ENCODE results near the gene TERB1. TPM values are rescaled to one million over a fixed set of nuclear protein-coding genes. Genes with fewer than 3 reads are reported as not detected.

TERB1 gene
- total RNA-seq, 1 donor from 2014 or later, result not detected

GRCh38 chr16:66717776-66718175 is 83.6 kb downstream of the TERB1 start:
- Mint-ChIP-seq H3K36me3 (ENCODE audit: insufficient read depth) (peaks cover 10% of the 10 kb centered on the region), H3K4me3 (ENCODE audit: low read depth) (no peak overlapping the region), H3K27me3 (no peaks in the 10 kb centered on the region), H3K4me1 (ENCODE audit: low read depth) (peaks cover 4% of the 10 kb centered on the region), H3K9me3 (ENCODE audit: low read depth) (no peaks in the 10 kb centered on the region), H3K27ac (no peak overlapping the region)
- DNase-seq (ENCODE audit: low spot score, unreplicated experiment), result no peak
- no peak for TF ChIP-seq CTCF (IDR thresholded peaks at IDR 0.05; ENCODE audit: unreplicated experiment)

GRCh38 chr16:66717112-66717675 is 84.2 kb downstream of the TERB1 start:
- TF ChIP-seq CTCF (IDR thresholded peaks at IDR 0.05; ENCODE audit: unreplicated experiment), result peak; percentile 54
- Mint-ChIP-seq H3K36me3 (ENCODE audit: insufficient read depth) (peaks cover 10% of the 10 kb centered on the region), H3K27ac (no peak overlapping the region), H3K27me3 (no peaks in the 10 kb centered on the region), H3K9me3 (ENCODE audit: low read depth) (peaks cover 5% of the 10 kb centered on the region), H3K4me1 (ENCODE audit: low read depth) (peaks cover 4% of the 10 kb centered on the region), H3K4me3 (ENCODE audit: low read depth) (no peak overlapping the region)
- DNase-seq (ENCODE audit: low spot score, unreplicated experiment), result no peak

- Mint-ChIP-seq H3K27me3 (no peaks in the 10 kb centered on the region), H3K9me3 (ENCODE audit: low read depth) (peaks cover 5% of the 10 kb centered on the region), H3K36me3 (ENCODE audit: insufficient read depth) (peaks cover 4% of the 10 kb centered on the region), H3K4me1 (ENCODE audit: low read depth) (peaks cover 4% of the 10 kb centered on the region), H3K4me3 (ENCODE audit: low read depth) (no peak overlapping the region), H3K27ac (peak overlapping the region; percentile 76)
- no peak for DNase-seq (ENCODE audit: low spot score, unreplicated experiment)
- no peak for TF ChIP-seq CTCF (IDR thresholded peaks at IDR 0.05; ENCODE audit: unreplicated experiment)
Observed at GRCh38 chr16:66714654-66715307, 86.6 kb downstream of the TERB1 start.

- no peak for TF ChIP-seq CTCF (IDR thresholded peaks at IDR 0.05; ENCODE audit: unreplicated experiment)
- H3K4me3 Mint-ChIP-seq (ENCODE audit: low read depth), result no peak overlapping the region
- H3K27ac Mint-ChIP-seq, result no peak overlapping the region
- DNase-seq (ENCODE audit: low spot score, unreplicated experiment), result no peak
- H3K4me1 Mint-ChIP-seq (ENCODE audit: low read depth), result peaks cover 4% of the 10 kb centered on the region
- peaks cover 5% of the 10 kb centered on the region for H3K9me3 Mint-ChIP-seq (ENCODE audit: low read depth)
- peaks cover 3% of the 10 kb centered on the region for H3K36me3 Mint-ChIP-seq (ENCODE audit: insufficient read depth)
- no peaks in the 10 kb centered on the region for H3K27me3 Mint-ChIP-seq
Observed at GRCh38 chr16:66714062-66714461, 87.3 kb downstream of the TERB1 start.

GRCh38 chr16:66713076-66713475 is 88.3 kb downstream of the TERB1 start:
- H3K9me3 Mint-ChIP-seq (ENCODE audit: low read depth), result peaks cover 5% of the 10 kb centered on the region
- DNase-seq (ENCODE audit: low spot score, unreplicated experiment), result no peak
- no peak overlapping the region for H3K27ac Mint-ChIP-seq
- TF ChIP-seq CTCF (IDR thresholded peaks at IDR 0.05; ENCODE audit: unreplicated experiment), result no peak
- peaks cover 3% of the 10 kb centered on the region for H3K36me3 Mint-ChIP-seq (ENCODE audit: insufficient read depth)
- H3K4me1 Mint-ChIP-seq (ENCODE audit: low read depth), result peaks cover 4% of the 10 kb centered on the region
- H3K4me3 Mint-ChIP-seq (ENCODE audit: low read depth), result no peak overlapping the region
- peaks cover 4% of the 10 kb centered on the region for H3K27me3 Mint-ChIP-seq
